HepG2 (cell line): ENCODE data around the gene CASKIN2.

ENCODE experiments used
- CHD2 ChIP-seq: IDR thresholded peaks from 2 replicates; pipeline ENCODE4 v1.6.1; 2011; ENCODE audit warnings: low read depth, low read length, improper control_type of control experiment
- PHF8 ChIP-seq: sonication (generic); formaldehyde crosslinking; IDR thresholded peaks from 2 replicates; pipeline ENCODE4 v1.5.0; 2020; ENCODE audit warnings: missing genetic modification reagents
- RARG ChIP-seq: sonication (generic); formaldehyde crosslinking; IDR thresholded peaks from 2 replicates; pipeline ENCODE4 v1.4.0; 2020; ENCODE audit warnings: low read depth, mild to moderate bottlenecking, missing genetic modification reagents
- ZBTB7A ChIP-seq: sonication (generic); formaldehyde crosslinking; IDR thresholded peaks from 2 replicates; pipeline ENCODE4 v1.8.0; 2022; ENCODE audit warnings: mild to moderate bottlenecking, missing genetic modification reagents
- ZNF367 ChIP-seq: sonication (generic); formaldehyde crosslinking; IDR thresholded peaks from 2 replicates; pipeline ENCODE4 v1.4.0; 2020; ENCODE audit warnings: missing genetic modification reagents, borderline replicate concordance
- TF ChIP-seq, protein P1 (sequence below): sonication (generic); formaldehyde crosslinking; IDR thresholded peaks from 2 replicates; pipeline ENCODE4 v1.5.0; 2020; ENCODE audit warnings: mild to moderate bottlenecking, missing genetic modification reagents, moderate library complexity
- TF ChIP-seq, protein P2 (sequence below): sonication (generic); formaldehyde crosslinking; IDR thresholded peaks from 2 replicates; pipeline ENCODE4 v1.4.0; 2020; ENCODE audit warnings: missing genetic modification reagents, borderline replicate concordance
- TF ChIP-seq, protein P3 (sequence below): sonication (generic); formaldehyde crosslinking; IDR thresholded peaks from 2 replicates; pipeline ENCODE4 v1.5.1; 2020; ENCODE audit warnings: missing genetic modification reagents, mild to moderate bottlenecking, borderline replicate concordance

DNA sequence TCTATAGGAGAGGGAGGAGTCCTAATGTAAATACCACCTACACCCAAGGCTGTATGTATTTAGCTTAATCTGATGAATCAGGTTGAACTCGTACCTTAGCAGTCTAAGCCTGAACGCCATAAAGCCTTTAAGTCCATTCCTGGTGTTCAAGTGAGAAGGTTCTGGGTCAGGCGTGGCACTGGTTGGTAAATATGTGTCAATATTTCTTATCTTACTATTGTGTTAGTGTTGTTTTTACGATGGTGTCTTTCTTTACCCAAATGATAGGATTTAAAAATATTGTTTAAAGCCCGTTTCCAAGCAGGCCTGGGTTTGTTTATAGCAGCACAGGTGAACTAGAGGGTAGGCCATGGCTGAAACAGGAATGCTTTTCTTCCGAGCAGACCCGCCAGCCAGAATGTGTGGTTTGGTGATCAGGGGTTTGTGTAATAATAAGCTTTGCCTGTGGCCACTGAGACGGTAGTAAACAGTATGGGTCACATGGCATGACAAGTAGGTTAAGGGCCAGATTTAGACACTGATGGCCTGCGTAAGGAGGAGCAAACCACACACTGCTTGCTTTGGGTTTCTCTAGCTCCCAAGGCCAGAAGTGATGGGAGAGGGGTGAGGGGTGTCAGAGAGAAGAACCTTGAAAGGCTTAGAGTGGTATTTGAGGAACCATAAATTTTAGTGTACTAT lies 55.6 kb downstream of the CASKIN2 start:
- no peak for TF ChIP-seq ZBTB7A (CRISPR knock-in tag)
- no peak for TF ChIP-seq RARG (CRISPR knock-in tag)
- 0 out of 2 replicates have a peak, but pooled peaks have one; percentile 26 for TF ChIP-seq PHF8
- no peak for TF ChIP-seq ZNF367 (CRISPR knock-in tag)
- TF ChIP-seq, protein P1, sequence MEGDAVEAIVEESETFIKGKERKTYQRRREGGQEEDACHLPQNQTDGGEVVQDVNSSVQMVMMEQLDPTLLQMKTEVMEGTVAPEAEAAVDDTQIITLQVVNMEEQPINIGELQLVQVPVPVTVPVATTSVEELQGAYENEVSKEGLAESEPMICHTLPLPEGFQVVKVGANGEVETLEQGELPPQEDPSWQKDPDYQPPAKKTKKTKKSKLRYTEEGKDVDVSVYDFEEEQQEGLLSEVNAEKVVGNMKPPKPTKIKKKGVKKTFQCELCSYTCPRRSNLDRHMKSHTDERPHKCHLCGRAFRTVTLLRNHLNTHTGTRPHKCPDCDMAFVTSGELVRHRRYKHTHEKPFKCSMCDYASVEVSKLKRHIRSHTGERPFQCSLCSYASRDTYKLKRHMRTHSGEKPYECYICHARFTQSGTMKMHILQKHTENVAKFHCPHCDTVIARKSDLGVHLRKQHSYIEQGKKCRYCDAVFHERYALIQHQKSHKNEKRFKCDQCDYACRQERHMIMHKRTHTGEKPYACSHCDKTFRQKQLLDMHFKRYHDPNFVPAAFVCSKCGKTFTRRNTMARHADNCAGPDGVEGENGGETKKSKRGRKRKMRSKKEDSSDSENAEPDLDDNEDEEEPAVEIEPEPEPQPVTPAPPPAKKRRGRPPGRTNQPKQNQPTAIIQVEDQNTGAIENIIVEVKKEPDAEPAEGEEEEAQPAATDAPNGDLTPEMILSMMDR, result no peak
- TF ChIP-seq, protein P2, sequence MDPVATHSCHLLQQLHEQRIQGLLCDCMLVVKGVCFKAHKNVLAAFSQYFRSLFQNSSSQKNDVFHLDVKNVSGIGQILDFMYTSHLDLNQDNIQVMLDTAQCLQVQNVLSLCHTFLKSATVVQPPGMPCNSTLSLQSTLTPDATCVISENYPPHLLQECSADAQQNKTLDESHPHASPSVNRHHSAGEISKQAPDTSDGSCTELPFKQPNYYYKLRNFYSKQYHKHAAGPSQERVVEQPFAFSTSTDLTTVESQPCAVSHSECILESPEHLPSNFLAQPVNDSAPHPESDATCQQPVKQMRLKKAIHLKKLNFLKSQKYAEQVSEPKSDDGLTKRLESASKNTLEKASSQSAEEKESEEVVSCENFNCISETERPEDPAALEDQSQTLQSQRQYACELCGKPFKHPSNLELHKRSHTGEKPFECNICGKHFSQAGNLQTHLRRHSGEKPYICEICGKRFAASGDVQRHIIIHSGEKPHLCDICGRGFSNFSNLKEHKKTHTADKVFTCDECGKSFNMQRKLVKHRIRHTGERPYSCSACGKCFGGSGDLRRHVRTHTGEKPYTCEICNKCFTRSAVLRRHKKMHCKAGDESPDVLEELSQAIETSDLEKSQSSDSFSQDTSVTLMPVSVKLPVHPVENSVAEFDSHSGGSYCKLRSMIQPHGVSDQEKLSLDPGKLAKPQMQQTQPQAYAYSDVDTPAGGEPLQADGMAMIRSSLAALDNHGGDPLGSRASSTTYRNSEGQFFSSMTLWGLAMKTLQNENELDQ (CRISPR knock-in tag), result no peak
- no peak for TF ChIP-seq CHD2
- TF ChIP-seq, protein P3, sequence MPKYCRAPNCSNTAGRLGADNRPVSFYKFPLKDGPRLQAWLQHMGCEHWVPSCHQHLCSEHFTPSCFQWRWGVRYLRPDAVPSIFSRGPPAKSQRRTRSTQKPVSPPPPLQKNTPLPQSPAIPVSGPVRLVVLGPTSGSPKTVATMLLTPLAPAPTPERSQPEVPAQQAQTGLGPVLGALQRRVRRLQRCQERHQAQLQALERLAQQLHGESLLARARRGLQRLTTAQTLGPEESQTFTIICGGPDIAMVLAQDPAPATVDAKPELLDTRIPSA (CRISPR knock-in tag), result no peak
